ENCODE results near the gene RNF166. TPM values are rescaled to one million over a fixed set of nuclear protein-coding genes. Genes with fewer than 3 reads are reported as not detected.
A peak's percentile ranks its signal among the peaks of the same experiment; 100 is the strongest.

RNF166 gene
- total and polyA plus RNA-seq, 2 of the 13 experiments (the other 11 are each of a cell fraction or from before 2014, with no cell fraction given) = 21.4 to 23.0 TPM

GRCh38 chr16:88697831-88698615, 8.2 kb downstream of the RNF166 start (continued):
- TF ChIP-seq ZNF75D (CRISPR knock-in tag; IDR thresholded peaks at IDR 0.05; ENCODE audit: borderline replicate concordance) (no peak), AGO2 (optimal IDR thresholded peaks at IDR 0.05; ENCODE audit: low read depth, low read length) (peak; percentile 3), ZNF263 (CRISPR knock-in tag; IDR thresholded peaks at IDR 0.05) (0 out of 2 replicates have a peak, but pooled peaks have one; percentile 15), ZNF274 (CRISPR knock-in tag; IDR thresholded peaks at IDR 0.05) (0 out of 2 replicates have a peak, but pooled peaks have one; percentile 10), CHCHD3 (CRISPR knock-in tag; IDR thresholded peaks at IDR 0.05) (no peak), ZBTB42 (CRISPR knock-in tag; IDR thresholded peaks at IDR 0.05) (no peak), KDM2A (CRISPR knock-in tag; IDR thresholded peaks at IDR 0.05; ENCODE audit: borderline replicate concordance, low read depth) (peak; percentile 41; the same call in 1 of the 2 replicates), EED (CRISPR knock-in tag; IDR thresholded peaks at IDR 0.05) (peak; percentile 69; the same call in 1 of the 2 replicates)

GRCh38 chr16:88697116-88697830, 8.9 kb downstream of the RNF166 start:
- DNase-seq (ENCODE audit: low spot score) (no peak), ATAC-seq (no peak), FAIRE-seq (no peak)
- WGBS (ENCODE audit: low lambda C conversion rate) = 97% methylated on average over 39 of the region's 47 CpGs
- no peak overlapping the region for H3K27ac ChIP-seq (ENCODE audit: extremely low read length, insufficient read depth, low read length)
- ChIA-PET POLR2A (no interaction called here), CTCF (ENCODE audit: low intra/inter-chr PET ratio, low total read pairs) (interaction anchor here (1.3 kb wide), 1 partner anchor 16 kb away, joined by 4 read pairs; no protein-coding TSS in a partner anchor)
- no peak overlapping the region for H3K4me3 ChIP-seq (replicated peaks in 1 of 3; ENCODE audit: insufficient read depth in 1 of 3, low read depth in 2 of 3, low read length in 3 of 3)
- H3K36me3 ChIP-seq (replicated peaks in 1 of 2; ENCODE audit: control insufficient read depth in 1 of 2, insufficient read depth in 2 of 2, low read length in 2 of 2) = peaks cover 11 to 12% of the 10 kb centered on the region in 2 experiments; a peak in 4 of 5 replicates
- no peaks in the 10 kb centered on the region for H4K20me1 ChIP-seq (ENCODE audit: insufficient read depth, low read length)
- intact Hi-C loops (cut with micrococcal nuclease; ENCODE audit: unreplicated experiment) (no loop called here), in situ Hi-C loops (cut with HindIII; ENCODE audit: extremely low pct_ligation_motif_present, low pct_unique_long_range_greater_than_20kb) (no loop called here)
- H3K9me3 ChIP-seq (ENCODE audit: low read length) = no peaks in the 10 kb centered on the region
- no peak overlapping the region for H3K9ac ChIP-seq (ENCODE audit: insufficient read depth, low read depth, low read length)
- H3K4me2 ChIP-seq (ENCODE audit: low read depth, low read length) = no peak overlapping the region
- BruUV-seq (replicated peaks) = no TSS peak
- TF ChIP-seq AGO2 (optimal IDR thresholded peaks at IDR 0.05; ENCODE audit: low read depth, low read length) = peak; percentile 3
- TF ChIP-seq MIER2 (CRISPR knock-in tag; IDR thresholded peaks at IDR 0.05) = no peak
- TF ChIP-seq DNMT1 (CRISPR knock-in tag; IDR thresholded peaks at IDR 0.05) = 0 out of 2 replicates have a peak, but pooled peaks have one; percentile 27
- 0 out of 2 replicates have a peak, but pooled peaks have one; percentile 30 for TF ChIP-seq RBFOX2 (IDR thresholded peaks at IDR 0.05; ENCODE audit: low read depth, low read length)
- no peaks in the 10 kb centered on the region for H3K79me2 ChIP-seq (ENCODE audit: insufficient read depth, low read length)
- no peak overlapping the region for H2AFZ ChIP-seq (ENCODE audit: low read length)
- peaks cover 36% of the 10 kb centered on the region for H3K4me1 ChIP-seq (ENCODE audit: insufficient read depth, low read length)
- peaks cover 14 to 24% of the 10 kb centered on the region in 2 experiments; a peak in 4 of 5 replicates for H3K27me3 ChIP-seq (ENCODE audit: control insufficient read depth in 1 of 2, insufficient read depth in 2 of 2, low read length in 2 of 2)
